Adipocyte (in vitro differentiated cells): Measurements from ENCODE around the gene FCN1.
"Not testable (repeated sequence)": the region's sequence is repeated elsewhere in the genome, so short reads cannot be mapped to it uniquely, and the experiment has no call there.

Source experiments
- DNase-seq: peaks from one replicate; pipeline ENCODE4 v3.0.0-alpha.2; 2015; ENCODE audit warnings: low read depth
- H3K27me3 ChIP-seq: replicated peaks from 2 replicates; pipeline ENCODE4 v1.7.0; 2013; ENCODE audit warnings: mild to moderate bottlenecking, low read length, moderate library complexity; ENCODE audit not compliant: control insufficient read depth, insufficient read depth
- H3K36me3 ChIP-seq: 2 replicates; pipeline ENCODE4 v1.7.0; 2013; ENCODE audit warnings: low read length, mild to moderate bottlenecking, moderate library complexity; ENCODE audit not compliant: control insufficient read depth, insufficient read depth, severe bottlenecking
- H3K4me1 ChIP-seq: 2 replicates; pipeline ENCODE4 v1.7.0; 2013; ENCODE audit warnings: mild to moderate bottlenecking, low read length, moderate library complexity; ENCODE audit not compliant: control insufficient read depth, insufficient read depth
- H3K4me3 ChIP-seq: 2 replicates; pipeline ENCODE4 v1.7.0; 2013; ENCODE audit warnings: mild to moderate bottlenecking, low read length, moderate library complexity
- H3K9ac ChIP-seq: 2 replicates; pipeline ENCODE4 v1.7.0; 2013; ENCODE audit warnings: mild to moderate bottlenecking, low read length, moderate library complexity
- H3K9me3 ChIP-seq: 2 replicates; pipeline ENCODE4 v1.7.0; 2013; ENCODE audit warnings: mild to moderate bottlenecking, low read length, moderate library complexity; ENCODE audit not compliant: control insufficient read depth

The FCN1 gene

GRCh38 chr9:134863941-134864820 is 53.5 kb downstream of the FCN1 start:
- H3K4me3 ChIP-seq, result no peak overlapping the region
- H3K9ac ChIP-seq, result peak overlapping the region; percentile 29
- H3K36me3 ChIP-seq, result no peaks in the 10 kb centered on the region
- peaks cover 16% of the 10 kb centered on the region for H3K9me3 ChIP-seq
- DNase-seq, result no peak
- H3K27me3 ChIP-seq, result peaks cover 20% of the 10 kb centered on the region
- H3K4me1 ChIP-seq, result peaks cover 10% of the 10 kb centered on the region

GRCh38 chr9:134863306-134863902 is 54.3 kb downstream of the FCN1 start:
- peaks cover 22% of the 10 kb centered on the region for H3K9me3 ChIP-seq
- no peaks in the 10 kb centered on the region for H3K36me3 ChIP-seq
- peaks cover 15% of the 10 kb centered on the region for H3K27me3 ChIP-seq
- DNase-seq, result no peak
- H3K4me3 ChIP-seq, result no peak overlapping the region
- H3K4me1 ChIP-seq, result peaks cover 12% of the 10 kb centered on the region
- H3K9ac ChIP-seq, result no peak overlapping the region

DNA sequence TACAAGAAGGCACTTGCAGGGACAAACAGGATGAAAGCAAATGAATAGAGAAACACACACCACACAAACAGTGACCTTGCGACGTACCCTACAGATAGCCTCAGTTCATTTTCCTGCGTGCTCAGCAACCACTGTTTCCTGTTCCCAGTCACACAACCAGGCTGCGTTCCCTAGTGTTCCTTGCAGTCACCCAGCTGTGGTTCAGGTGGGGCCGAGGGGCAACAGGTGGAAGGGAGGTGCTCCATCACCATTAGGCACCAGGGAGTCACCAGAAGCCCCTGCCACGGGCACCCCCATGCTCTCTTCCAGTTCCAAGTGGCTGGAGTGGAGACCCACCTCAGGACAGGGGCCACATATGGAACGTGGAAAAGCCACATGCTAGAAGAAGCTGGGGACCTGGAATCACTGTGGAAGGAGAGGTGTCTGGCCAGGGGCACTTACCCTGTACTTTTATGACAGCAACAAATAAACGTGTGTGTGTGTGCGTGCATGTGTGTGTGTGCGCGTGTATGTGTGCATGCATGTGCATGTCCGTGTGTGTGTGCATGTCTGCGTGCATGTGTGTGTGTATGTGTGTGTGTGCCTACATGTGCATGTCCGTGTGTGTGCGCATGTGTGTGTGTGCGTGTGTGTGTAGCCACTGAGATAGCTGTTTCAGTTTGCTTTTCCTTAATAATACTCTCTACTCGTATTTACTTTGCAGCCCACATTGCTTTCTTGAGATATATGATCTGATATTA is 55.9 kb downstream of the FCN1 start:
- peaks cover 17% of the 10 kb centered on the region for H3K4me1 ChIP-seq
- DNase-seq, result no peak
- H3K4me3 ChIP-seq, result no peak overlapping the region
- peaks cover 26% of the 10 kb centered on the region for H3K9me3 ChIP-seq
- H3K27me3 ChIP-seq, result peaks cover 11% of the 10 kb centered on the region
- H3K36me3 ChIP-seq, result no peaks in the 10 kb centered on the region
- H3K9ac ChIP-seq, result no peak overlapping the region

- Histone ChIP-seq H3K9ac (no peak overlapping the region), H3K27me3 (peaks cover 11% of the 10 kb centered on the region), H3K36me3 (no peaks in the 10 kb centered on the region), H3K9me3 (peaks cover 26% of the 10 kb centered on the region), H3K4me1 (peaks cover 17% of the 10 kb centered on the region), H3K4me3 (no peak overlapping the region)
- DNase-seq, result no peak
Observed at GRCh38 chr9:134860510-134860909, 57.2 kb downstream of the FCN1 start.

DNA sequence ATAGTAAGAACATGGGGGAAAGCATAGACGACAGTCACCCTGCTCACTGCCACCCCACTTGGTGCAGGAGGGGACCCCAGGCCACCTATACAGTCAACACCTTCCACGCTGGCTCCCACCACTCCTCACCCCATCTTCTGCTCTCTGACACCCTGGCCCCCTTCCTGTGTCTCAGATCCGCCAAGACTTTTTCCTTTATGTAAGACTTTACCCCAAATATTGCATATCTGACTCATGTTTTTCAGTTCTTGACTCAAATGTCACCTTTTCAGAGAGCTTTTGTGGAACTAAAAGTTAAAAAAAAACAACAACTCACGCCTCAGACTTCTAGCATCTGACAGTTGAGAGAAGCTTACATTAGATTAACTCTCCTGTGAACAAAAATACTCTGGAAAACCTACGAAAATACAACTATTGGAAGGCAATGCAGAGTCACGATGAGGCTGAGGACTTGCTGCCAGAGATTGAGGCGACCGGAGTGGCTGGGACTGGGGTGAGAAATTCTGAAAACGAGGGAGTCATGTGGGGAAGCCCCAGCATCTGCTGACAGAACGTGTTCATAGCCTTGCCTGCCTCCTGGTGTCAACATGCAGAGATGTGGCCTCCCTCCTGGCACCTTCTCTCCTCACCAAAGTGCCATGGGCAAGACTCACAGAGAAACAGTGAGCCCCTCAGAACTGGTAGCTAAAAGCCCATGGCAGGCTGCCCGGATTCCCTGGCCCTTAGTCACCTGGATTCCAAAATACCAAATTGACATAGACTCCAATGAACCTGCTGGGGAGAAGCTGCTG is 59.5 kb downstream of the FCN1 start:
- no peak for DNase-seq
- no peak overlapping the region for H3K9ac ChIP-seq
- no peaks in the 10 kb centered on the region for H3K36me3 ChIP-seq
- no peak overlapping the region for H3K4me3 ChIP-seq
- H3K9me3 ChIP-seq, result peaks cover 26% of the 10 kb centered on the region
- H3K27me3 ChIP-seq, result peaks cover 3% of the 10 kb centered on the region
- H3K4me1 ChIP-seq, result peaks cover 7% of the 10 kb centered on the region

- H3K36me3 ChIP-seq, H3K27me3 ChIP-seq, DNase-seq, H3K4me1 ChIP-seq, H3K9ac ChIP-seq, H3K4me3 ChIP-seq: not testable (repeated sequence)
- peaks cover 26% of the 10 kb centered on the region for H3K9me3 ChIP-seq
Observed at GRCh38 chr9:134857451-134857850, 60.3 kb downstream of the FCN1 start.

DNA sequence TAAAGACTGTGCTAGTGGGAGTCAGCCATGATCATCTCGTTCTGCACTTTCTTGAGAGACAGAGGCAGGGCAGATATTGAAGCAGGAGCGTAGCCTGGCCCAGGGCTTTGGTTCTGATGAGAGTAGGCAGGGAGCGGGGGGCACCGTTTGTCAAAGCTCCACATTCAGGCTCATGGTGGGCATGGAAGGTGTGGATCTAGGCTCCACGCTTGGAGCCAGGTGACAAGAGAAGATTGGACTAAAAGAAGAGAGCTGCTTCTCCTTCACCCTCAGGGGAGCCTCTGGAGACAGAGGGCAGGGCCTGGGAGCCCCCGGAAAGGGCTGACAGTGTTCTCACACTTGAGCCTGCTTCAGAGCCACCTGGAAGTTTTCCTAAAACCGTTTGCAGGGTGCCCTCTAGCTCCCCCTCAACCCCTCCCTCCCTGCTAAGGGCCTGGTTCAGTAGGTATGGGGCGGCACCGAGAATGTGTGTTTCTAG is 61.8 kb downstream of the FCN1 start:
- Histone ChIP-seq H3K27me3 (peaks cover 3% of the 10 kb centered on the region), H3K4me1 (peaks cover 7% of the 10 kb centered on the region), H3K36me3 (no peaks in the 10 kb centered on the region), H3K9ac (no peak overlapping the region), H3K9me3 (peaks cover 17% of the 10 kb centered on the region), H3K4me3 (no peak overlapping the region)
- DNase-seq, result no peak
